ENCODE results near the gene SLC12A3. TPM values are rescaled to one million over a fixed set of nuclear protein-coding genes. Genes with fewer than 3 reads are reported as not detected.

Gene SLC12A3
- total RNA-seq, 4 donors from 2014 or later: 0.14 TPM; not detected in 3

DNA sequence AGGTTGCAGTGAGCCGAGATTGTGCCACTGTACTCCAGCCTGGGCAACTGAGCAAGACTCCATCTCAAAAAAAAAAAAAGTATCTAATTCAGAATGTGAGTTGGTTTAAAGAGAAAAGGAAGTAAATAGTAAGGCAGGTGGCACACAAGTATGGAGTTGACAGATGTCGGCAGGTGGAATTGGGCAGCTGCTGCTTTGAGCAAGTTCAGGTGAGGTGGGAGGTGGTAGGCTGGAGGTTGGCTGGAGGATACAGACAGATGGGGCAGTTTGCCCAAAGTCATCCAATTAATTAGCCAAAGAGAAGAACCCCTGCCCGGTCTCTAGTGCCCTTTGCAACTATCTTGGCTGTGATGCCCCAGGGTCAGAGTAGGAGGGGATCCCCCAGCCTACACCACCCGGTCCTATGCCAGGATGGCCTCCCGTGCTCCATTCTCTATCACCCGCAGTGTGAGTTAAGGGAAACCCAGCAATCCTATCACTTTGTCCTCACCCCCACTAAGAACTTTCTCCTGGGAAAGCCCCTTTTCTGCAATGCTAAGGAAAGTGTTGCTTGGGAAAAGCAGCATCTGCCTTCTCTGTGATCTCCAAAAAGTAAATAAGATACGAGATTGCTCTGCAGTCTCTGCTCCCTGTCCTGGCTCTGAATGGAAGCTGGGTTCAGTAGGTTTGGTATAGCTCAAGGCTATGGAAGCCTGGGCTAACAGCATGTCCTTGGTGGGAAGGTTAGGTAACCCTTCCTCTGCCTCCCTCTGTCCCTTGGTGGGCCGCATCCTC is 32.2 kb downstream of the SLC12A3 start:
- Histone ChIP-seq H3K4me1 (no peaks in the 10 kb centered on the region), H3K36me3 (no peaks in the 10 kb centered on the region), H3K27me3 (no peaks in the 10 kb centered on the region), H3K4me3 (no peak overlapping the region), H3K27ac (no peak overlapping the region), H3K9me3 (no peaks in the 10 kb centered on the region)
- intact Hi-C loops (cut with DNase I; ENCODE audit: low total_unique reads): no loop called here
- TF ChIP-seq, protein P1, sequence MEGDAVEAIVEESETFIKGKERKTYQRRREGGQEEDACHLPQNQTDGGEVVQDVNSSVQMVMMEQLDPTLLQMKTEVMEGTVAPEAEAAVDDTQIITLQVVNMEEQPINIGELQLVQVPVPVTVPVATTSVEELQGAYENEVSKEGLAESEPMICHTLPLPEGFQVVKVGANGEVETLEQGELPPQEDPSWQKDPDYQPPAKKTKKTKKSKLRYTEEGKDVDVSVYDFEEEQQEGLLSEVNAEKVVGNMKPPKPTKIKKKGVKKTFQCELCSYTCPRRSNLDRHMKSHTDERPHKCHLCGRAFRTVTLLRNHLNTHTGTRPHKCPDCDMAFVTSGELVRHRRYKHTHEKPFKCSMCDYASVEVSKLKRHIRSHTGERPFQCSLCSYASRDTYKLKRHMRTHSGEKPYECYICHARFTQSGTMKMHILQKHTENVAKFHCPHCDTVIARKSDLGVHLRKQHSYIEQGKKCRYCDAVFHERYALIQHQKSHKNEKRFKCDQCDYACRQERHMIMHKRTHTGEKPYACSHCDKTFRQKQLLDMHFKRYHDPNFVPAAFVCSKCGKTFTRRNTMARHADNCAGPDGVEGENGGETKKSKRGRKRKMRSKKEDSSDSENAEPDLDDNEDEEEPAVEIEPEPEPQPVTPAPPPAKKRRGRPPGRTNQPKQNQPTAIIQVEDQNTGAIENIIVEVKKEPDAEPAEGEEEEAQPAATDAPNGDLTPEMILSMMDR (IDR thresholded peaks at IDR 0.05): no peak
- no peak for TF ChIP-seq POLR2A (IDR thresholded peaks at IDR 0.05)
- DNase-seq: no peak

DNA sequence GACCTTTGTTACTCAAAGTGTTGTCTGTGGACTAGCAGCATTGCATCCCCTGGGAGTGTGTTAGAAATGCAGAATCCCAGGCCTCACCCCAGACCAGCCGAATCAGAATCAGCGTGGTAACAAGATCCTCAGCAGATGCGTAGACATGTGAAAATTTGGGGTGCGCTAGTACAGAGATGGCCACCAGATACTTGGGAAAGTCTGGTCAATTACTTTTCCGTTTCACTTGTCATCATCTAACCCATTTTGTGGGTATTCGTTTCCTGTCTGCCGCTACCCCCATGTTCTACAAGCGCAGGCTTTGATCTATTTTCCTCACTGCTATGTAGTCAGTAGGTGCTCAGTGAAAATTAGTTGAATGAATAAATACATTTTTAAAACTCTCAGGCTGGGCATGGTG is 33.8 kb downstream of the SLC12A3 start:
- Histone ChIP-seq H3K27me3 (no peaks in the 10 kb centered on the region), H3K9me3 (no peaks in the 10 kb centered on the region), H3K4me3 (no peak overlapping the region), H3K4me1 (no peaks in the 10 kb centered on the region), H3K36me3 (no peaks in the 10 kb centered on the region), H3K27ac (no peak overlapping the region)
- no peak for DNase-seq
- intact Hi-C loops (cut with DNase I; ENCODE audit: low total_unique reads): no loop called here
- TF ChIP-seq, protein P1 (IDR thresholded peaks at IDR 0.05): no peak
- TF ChIP-seq POLR2A (IDR thresholded peaks at IDR 0.05): no peak

DNA sequence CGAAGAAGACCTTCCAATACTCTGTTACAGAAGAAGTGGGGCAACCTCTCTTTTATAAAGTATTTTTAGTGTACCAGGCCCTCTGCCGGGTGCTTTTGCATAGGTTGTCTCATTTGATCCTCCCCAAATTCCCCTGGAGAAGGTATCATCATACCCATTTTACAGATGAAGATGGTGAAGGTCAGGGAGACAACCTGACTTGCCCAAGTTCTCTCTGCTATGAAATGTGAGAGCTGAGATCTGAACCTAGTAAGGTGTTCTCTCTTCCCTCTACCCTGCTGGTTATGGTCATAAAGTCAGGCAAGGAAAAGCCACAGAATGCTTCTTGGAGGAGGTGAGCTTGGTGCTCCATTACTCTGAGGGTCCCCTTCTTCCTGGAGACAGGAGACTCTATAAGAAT is 38.9 kb downstream of the SLC12A3 start:
- no peaks in the 10 kb centered on the region for H3K36me3 ChIP-seq
- no peak overlapping the region for H3K27ac ChIP-seq
- TF ChIP-seq, protein P1 (IDR thresholded peaks at IDR 0.05): no peak
- TF ChIP-seq POLR2A (IDR thresholded peaks at IDR 0.05): no peak
- no peaks in the 10 kb centered on the region for H3K9me3 ChIP-seq
- no peak for DNase-seq
- H3K4me1 ChIP-seq: no peaks in the 10 kb centered on the region
- intact Hi-C loops (cut with DNase I; ENCODE audit: low total_unique reads): no loop called here
- H3K4me3 ChIP-seq: no peak overlapping the region
- H3K27me3 ChIP-seq: no peaks in the 10 kb centered on the region

DNA sequence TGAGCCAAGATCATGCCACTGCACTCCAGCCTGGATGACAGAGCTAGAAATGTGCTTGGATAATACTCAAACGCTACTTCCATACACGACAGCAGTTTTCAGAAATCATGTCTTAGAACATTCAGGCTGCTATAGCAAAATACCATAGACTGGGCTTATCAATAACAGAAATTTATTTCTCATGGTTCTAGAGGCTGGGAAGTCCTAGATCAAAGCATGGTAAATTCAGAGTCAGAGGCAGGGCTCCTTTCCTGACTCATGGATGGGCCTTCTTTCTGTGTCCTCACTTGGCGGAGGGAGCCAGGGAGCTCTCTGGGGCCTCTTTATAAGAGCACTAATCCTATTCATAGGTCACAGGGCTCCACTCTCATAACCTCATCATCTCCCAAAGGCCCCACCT is 42.4 kb downstream of the SLC12A3 start:
- intact Hi-C loops (cut with DNase I; ENCODE audit: low total_unique reads): no loop called here
- Histone ChIP-seq H3K4me1 (no peaks in the 10 kb centered on the region), H3K27ac (no peak overlapping the region), H3K4me3 (no peak overlapping the region), H3K36me3 (no peaks in the 10 kb centered on the region), H3K27me3 (no peaks in the 10 kb centered on the region), H3K9me3 (no peaks in the 10 kb centered on the region)
- no peak for DNase-seq
- TF ChIP-seq, protein P1 (IDR thresholded peaks at IDR 0.05): no peak
- TF ChIP-seq POLR2A (IDR thresholded peaks at IDR 0.05): no peak

DNA sequence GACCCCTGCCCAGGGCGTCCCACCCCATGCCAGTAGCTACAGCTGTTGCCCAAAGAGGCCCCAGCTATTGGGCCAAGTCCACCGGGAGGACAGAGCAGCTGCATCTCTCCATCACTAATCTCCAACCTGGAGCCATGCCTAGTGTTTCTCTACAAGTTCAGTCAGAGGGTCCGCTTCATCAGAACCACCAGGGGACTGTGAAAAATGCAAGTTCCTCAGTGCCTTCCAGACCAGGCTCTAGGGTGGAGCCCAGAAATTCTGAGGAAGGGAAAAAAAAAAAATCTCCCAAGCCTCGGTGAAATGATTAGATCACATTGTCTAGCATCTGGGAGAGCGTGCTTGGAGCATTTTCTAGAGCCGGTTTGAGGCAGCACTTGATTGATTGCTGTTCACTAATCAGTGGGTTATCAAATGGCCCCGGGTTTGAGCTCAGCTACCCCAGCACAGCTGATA is 44.5 kb downstream of the SLC12A3 start:
- intact Hi-C loops (cut with DNase I; ENCODE audit: low total_unique reads): no loop called here
- H3K36me3 ChIP-seq: no peaks in the 10 kb centered on the region
- no peak overlapping the region for H3K4me3 ChIP-seq
- no peak for DNase-seq
- no peak overlapping the region for H3K27ac ChIP-seq
- no peaks in the 10 kb centered on the region for H3K4me1 ChIP-seq
- H3K27me3 ChIP-seq: no peaks in the 10 kb centered on the region
- H3K9me3 ChIP-seq: no peaks in the 10 kb centered on the region
- TF ChIP-seq, protein P1 (IDR thresholded peaks at IDR 0.05): no peak
- TF ChIP-seq POLR2A (IDR thresholded peaks at IDR 0.05): no peak
